Iris pigment epithelial cell (primary cell): Measurements from ENCODE around the gene HOXB2.
"Not testable (repeated sequence)": the region's sequence is repeated elsewhere in the genome, so short reads cannot be mapped to it uniquely, and the experiment has no call there.

Experiments used
- DNase-seq: peaks from one replicate; pipeline ENCODE4 v3.0.0-alpha.2; 2011; ENCODE audit warnings: low read depth

Gene HOXB2

GRCh38 chr17:48514477-48514876 is 30.4 kb downstream of the HOXB2 start:
- DNase-seq: no peak

DNA sequence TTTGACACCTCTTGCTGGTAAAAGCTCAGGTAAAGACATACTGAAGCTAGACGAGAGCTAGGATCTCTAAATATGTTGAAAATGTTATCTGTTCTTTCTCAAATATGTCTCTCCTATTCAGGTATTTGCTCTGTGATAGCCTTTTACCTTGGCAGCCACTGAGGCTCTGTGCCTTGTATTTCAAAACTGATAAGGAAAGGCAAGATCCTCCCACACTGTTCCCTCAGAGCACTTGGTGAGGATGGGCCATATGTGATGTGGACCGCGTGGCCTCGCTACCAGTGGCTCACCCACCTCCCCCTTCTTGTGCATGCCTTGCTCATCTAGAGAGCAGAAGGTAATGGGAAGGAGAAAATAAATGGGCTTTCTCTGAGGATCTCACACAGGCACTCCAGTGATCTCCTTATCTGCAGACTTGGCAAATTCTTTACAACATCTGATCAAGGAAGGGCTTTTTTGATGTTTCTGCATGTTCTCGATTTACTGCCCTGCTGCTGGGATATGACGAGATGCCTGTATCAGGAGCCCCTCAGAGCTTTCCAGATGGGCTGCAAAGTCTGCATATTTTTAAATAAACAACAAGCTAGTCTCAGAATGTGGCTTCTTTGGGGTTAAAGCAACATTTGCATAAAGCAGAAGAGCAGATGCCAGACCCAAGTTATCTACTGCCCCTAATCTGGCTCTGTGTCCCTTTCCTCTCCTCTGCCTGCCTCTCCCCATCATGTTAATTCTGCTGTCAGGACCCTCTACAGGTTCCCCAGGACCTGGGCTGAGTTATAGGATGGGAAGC is 31.0 kb downstream of the HOXB2 start:
- no peak for DNase-seq

- no peak for DNase-seq
These were observed 31.8 kb downstream of the HOXB2 start for GRCh38 chr17:48513097-48513496.

DNA sequence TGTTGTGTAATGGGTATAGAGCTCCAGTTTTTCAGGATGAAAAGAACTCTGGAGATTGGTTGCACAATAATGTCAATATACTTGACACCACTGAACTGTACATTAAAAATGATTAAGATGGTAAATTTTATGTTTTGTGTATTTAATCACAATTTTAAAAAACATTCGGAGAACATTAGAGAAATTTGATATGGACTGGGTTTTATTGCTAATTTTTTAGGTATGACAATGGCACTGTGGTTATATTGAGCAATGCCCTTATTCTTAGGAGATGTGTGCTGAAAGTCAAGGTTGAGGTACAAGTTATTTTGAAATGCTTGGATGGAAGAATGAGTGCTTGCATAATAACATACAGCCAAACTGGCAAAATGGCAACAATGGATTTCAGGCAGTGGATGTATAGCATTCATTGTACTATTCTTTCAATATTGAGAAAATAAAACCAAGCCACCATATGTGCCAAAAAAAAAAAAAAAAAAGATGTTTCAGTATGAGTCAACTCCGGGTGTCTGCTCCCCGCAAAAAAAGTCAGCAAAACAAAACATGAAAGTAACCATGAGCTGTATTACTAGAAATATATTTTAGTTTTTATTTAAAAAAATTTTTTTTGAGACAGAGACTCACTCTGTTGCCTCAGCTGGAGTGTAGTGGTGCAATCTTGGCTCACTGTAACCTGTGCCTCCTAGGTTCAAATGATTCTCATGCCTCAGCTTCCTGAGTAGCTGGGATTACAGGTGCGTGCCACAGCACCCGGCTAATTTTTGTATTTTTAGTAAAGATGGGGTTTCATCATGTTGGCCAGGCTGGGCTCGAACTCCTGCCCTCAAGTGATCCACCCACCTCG is 33.9 kb downstream of the HOXB2 start:
- peak; percentile 68 for DNase-seq

DNA sequence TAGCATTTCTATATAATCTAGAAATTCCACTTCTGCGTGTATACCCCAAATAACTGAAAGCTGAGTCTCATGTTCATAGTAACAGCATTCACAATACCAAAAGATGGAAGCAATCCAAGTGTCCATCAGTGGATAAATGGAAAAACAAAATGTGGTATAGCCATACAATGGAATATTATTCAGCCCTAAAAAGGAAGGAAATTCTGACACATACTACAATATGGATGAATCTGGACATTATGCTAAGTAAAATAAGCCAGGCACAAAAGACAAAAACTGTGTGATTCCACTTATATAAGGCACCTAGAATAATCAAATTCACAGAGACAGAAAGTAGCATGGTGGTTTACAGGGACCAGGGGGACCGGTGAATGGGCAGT is 34.5 kb downstream of the HOXB2 start:
- no peak for DNase-seq

GRCh38 chr17:48509708-48510107 is 35.2 kb downstream of the HOXB2 start:
- not testable (repeated sequence) for DNase-seq

GRCh38 chr17:48506246-48506645 is 38.7 kb downstream of the HOXB2 start:
- no peak for DNase-seq

DNA sequence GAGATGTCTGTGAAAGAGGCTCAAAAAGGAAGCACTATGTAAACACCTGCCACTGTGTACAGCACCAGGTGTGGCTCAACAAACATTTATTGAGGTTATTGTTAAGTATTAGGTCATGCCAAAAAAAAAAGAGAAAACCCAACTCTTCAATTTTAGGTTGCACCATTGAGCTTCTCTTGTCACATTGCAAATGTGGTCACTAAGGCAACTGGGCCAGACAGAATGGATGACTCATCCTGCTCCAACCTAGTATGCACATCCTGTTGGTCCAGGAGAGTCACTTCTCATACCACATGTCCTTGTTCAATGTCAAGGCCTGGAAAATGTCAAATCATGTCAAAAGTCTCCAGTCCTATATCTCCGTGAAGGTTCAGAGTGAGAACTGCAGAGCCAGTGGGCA is 39.1 kb downstream of the HOXB2 start:
- peak; percentile 86 for DNase-seq

GRCh38 chr17:48504953-48505352 is 40.0 kb downstream of the HOXB2 start:
- no peak for DNase-seq

DNA sequence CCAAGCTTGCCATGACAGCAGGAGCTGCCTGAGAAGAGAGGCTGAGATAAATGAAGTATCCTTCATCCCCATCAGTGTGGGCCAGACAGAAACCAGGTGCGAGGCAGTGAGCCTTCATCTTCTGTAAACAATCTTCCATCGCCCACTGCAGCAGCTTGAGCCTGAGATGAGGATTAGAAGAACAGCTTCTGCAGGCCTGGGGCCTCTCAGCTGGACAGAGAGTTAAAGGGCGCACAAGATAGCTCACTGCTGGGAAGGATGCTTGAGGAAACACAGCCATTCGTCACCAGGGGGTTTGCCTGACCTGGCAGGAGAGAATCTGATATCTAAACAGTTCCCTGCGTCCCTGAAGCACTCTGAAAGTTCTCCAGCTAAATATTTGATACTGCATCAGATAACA is 41.2 kb downstream of the HOXB2 start:
- peak; percentile 32 for DNase-seq

- no peak for DNase-seq
These were observed 42.0 kb downstream of the HOXB2 start for GRCh38 chr17:48502901-48503300.

DNA sequence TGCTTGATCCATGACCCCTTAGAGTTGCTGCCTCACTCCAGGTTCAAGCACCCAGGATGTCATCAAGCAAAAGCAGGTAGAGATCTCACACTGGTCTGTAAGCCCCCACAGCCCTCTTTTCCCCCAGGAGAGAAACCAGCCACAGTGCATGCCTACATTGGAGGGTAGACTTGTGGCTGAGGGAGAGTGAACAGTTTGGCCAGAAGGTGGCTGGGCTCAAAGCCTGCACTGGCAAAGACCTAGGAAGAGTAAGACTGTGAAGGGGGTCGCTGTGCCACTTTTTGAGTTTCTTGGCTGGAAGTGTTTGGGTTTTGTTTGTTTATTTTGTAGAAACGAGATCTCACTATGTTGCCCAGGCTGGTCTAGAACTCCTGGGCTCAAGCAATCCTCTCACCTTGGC is 42.6 kb downstream of the HOXB2 start:
- DNase-seq: no peak

DNA sequence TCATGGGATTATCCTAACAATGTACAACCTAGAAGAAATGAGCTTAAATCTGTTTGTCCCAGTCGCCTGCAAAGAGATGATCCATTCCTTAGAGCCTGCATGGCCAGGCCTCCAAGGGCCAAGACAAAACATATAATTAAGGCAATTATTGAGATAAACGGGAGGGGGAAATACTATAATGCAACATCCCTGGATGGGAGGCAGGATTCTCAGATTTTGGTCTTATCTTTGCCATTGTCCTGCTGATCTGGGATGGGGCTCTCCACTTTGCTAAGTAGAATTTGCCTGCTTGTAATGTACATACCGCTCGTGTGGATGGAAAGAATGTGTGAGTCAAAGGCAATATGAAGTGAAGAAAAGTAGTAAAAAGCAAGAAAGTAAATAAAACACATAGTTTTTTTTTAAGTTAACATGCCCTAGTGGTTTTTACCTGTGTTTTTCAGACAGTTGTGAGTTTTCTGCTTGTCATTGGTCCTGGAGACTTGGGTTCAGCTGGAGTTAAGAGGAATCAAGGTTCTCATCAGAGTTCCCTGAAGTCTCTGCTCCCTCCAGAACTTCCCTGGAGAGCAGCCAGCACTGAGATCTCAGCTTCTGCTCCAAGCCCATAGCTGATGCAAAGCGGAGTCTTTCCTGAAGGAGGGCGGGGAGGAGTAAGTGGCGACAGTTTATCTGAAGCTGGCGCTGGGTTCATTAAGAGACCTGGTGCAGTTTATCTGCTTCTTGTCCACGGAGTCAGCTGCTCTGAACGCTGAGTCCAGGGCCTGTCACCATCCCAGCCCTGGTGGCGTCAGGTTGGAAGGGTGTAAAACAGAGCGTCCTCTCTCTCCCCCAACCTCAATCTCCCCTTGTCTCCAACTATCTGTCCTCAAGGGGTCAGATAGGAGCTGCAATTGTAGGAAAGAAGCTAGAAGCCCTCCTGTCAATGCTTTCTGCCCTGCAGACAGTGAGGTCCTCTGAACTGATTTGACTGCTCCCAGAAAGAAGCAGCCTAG is 44.2 kb downstream of the HOXB2 start:
- peak; percentile 69 for DNase-seq

GRCh38 chr17:48499735-48500434 is 45.0 kb downstream of the HOXB2 start:
- DNase-seq: no peak

- peak; percentile 50 for DNase-seq
These were observed 45.7 kb downstream of the HOXB2 start for GRCh38 chr17:48499248-48499647.

GRCh38 chr17:48498164-48498850 is 46.6 kb downstream of the HOXB2 start:
- no peak for DNase-seq

- peak; percentile 73 for DNase-seq
These were observed 47.8 kb downstream of the HOXB2 start for GRCh38 chr17:48497103-48497502.

DNA sequence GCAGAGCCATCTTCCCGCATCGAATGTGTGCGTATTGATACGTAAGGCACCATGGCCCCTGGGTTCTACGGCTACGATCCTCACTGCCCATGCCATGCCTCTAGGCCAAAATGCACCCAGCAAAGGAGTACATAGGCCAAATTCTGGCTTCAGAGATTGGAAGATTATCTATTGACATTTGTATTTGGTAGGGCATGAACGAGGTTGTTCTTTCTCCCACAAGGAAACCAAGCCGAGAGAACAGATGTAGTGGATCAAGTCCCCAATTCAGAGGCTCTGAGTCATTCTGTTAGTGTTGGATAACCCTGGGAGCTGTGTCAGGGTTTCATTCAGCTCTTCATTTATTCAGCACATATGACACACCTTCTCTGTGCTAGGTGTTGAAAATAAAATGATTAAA is 50.6 kb downstream of the HOXB2 start:
- DNase-seq: peak; percentile 49
